ENCODE results near the gene GRIN1.

GRIN1 gene

DNA sequence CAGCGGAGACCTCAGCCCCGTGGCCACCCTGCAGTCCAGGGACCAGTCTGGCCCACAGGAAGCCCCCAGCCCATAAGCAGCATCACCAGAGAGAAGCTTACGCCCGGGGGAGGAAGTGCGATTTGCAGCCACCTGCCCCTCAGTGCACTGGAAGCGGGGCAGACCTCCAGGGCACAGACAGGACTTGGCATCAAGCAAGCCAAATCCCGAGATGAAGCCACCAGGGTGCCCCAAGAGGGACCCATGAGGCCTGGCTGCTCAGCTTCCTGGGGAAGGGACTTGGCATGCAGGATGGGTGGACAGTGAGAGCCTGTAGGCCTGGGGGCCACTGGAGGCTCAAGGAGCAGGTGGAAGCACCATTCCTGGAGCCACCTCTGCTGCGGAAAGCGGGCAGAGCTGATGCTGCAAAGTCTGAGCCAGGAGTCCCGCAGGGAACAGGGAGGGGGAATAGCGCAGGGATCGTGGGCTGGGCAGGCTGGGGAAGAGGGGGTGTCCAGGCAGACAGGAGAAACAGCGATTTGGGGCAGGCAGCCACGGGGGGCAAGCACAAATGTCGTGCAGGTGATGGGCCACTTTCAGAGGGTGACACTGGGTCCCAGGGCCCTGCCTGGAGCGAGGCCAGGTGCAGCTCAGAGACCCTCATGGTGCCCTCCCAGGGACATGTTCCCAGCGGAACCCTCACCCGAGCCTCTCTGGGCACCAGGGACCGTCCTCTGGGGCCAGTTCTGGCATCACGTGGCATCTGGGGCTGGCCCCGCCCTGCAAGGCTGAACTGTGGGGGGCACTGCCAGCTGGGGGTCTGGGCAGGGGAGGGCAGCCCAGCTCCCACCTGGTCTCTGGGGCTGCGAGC lies 27.7 kb downstream of the GRIN1 start:
- DNase-seq, result no peak

DNA sequence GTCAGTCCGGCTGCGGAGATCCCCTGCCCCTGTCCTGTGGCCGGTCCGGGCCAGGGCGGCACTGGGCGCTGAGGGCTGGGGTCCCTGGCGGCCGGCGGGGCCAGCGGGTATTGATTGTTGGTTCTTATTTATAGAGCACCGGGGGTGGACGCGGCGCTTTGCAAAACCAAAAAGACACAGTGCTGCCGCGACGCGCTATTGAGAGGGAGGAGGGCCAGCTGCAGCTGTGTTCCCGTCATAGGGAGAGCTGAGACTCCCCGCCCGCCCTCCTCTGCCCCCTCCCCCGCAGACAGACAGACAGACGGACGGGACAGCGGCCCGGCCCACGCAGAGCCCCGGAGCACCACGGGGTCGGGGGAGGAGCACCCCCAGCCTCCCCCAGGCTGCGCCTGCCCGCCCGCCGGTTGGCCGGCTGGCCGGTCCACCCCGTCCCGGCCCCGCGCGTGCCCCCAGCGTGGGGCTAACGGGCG lies 28.4 kb downstream of the GRIN1 start:
- peak; percentile 56 for DNase-seq

DNA sequence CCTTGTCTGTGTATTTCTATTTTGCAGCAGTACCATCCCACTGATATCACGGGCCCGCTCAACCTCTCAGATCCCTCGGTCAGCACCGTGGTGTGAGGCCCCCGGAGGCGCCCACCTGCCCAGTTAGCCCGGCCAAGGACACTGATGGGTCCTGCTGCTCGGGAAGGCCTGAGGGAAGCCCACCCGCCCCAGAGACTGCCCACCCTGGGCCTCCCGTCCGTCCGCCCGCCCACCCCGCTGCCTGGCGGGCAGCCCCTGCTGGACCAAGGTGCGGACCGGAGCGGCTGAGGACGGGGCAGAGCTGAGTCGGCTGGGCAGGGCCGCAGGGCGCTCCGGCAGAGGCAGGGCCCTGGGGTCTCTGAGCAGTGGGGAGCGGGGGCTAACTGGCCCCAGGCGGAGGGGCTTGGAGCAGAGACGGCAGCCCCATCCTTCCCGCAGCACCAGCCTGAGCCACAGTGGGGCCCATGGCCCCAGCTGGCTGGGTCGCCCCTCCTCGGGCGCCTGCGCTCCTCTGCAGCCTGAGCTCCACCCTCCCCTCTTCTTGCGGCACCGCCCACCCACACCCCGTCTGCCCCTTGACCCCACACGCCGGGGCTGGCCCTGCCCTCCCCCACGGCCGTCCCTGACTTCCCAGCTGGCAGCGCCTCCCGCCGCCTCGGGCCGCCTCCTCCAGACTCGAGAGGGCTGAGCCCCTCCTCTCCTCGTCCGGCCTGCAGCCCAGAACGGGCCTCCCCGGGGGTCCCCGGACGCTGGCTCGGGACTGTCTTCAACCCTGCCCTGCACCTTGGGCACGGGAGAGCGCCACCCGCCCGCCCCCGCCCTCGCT lies 29.0 kb downstream of the GRIN1 start:
- peak; percentile 74 for DNase-seq

DNA sequence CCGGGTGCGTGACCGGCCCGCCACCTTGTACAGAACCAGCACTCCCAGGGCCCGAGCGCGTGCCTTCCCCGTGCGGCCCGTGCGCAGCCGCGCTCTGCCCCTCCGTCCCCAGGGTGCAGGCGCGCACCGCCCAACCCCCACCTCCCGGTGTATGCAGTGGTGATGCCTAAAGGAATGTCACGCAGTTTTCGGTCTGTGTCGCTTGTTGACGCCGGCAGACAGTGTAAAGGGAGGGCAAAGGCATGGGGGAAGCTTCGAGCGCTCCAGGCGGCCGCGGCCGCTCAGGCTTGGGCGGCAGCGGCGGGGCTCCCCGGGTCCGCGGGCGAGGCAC lies 29.6 kb downstream of the GRIN1 start:
- DNase-seq, result peak; percentile 74

DNA sequence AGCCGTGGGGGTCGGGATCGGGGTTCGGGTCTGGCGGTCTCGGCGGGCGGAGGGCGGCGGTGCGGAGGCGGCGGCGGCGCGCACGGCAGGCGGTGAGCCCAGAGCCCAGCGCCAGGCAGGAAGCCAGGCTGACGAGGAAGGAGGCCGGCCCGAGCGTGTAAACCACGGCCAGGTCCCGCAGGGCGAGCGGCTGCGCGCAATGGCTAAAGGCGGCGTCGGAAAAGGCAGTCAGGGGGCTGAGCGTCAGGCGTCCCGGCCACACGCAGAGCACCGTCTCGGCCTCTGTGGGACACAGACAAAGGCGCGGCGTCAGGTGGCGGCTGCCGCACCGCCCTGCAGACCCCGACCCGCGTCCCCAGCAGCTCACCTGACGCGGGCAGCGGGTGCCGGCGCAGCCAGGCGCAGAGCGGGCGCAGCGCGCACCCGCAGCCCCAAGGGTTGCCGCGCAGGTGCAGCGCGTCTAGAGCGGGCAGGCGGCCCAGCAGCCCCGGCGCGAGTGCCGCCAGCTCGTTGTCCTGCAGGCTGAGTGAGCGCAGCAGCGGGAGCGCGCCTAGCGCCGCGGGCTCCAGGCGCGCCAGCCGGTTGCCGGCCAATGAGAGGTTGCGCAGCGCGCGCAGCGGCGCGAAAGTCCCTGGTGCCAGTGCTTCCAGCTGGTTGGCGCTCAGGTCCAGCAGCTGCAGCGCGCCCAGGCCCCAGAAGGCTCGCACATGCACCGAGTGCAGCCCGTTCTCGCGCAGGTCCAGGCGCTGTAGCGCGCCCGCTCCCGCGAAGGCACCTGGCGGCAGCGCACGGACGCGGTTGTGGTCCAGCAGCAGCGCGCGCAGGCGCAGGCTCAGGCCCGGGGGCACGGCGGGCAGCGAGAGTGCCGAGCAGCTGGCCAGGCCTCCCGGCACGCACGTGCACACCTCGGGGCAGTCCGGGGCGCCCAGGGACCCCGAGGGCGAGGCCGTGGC lies 30.2 kb downstream of the GRIN1 start:
- peak; percentile 96 for DNase-seq

DNA sequence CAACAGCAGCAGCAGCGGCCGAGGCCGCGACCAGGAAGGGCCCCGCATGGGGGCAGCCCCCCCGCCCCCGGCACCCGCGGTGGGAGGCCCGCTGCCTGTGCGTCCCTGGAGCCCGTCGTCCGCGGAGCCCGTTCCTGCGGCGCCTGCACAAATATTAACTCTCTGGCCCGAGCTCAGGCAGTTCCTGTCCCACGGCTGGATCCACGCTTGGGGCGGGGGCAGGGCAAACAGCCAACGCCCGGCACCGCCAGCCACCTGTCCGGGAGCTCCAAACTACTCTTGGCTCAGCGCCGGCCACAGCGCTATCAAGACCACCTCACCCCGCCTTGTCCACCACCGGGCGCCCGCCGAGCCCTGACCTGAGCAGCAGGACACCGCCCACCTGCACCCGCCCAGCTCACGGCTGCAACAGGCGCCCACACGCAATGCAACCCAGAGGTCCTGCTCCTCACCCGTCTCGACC lies 31.0 kb downstream of the GRIN1 start, which contains the start of gene LRRC26:
LRRC26 (minus strand) TSS at position 156 of the 463 bp plus-strand sequence; CDS start at position 48, 108 bp downstream.
- no peak for DNase-seq

DNA sequence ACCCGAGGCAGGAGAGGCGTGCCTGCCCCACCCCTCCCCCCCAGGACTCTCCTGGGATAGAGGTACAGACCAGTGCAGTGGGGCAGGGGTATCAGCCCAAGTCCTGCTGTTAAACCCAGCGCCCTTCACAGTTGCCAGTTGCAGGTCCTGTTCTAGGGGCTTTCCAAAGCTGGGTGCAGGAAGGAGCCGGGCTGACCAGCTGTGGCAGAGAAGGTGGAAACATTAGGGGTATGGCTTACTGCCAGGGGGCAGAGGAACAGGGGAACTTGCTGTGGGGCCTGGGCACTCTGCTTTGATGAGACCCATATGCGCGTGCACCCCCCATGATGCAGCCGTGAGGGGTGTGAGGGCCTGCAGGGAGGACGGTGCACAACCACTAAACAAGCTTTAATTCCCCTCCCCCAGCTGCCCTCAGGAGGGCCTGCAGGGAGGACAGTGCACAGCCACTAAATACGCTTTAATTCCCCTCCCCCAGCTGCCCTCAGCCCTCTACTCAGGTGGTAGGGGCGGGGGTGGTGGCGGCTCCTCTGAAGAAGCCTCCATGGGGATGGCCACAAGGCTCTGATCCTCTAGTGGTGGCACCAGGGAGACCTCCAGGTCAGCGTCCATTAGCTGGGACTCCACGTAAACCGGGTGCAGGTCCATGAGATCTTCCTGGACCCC lies 31.7 kb downstream of the GRIN1 start:
- no peak for DNase-seq

DNA sequence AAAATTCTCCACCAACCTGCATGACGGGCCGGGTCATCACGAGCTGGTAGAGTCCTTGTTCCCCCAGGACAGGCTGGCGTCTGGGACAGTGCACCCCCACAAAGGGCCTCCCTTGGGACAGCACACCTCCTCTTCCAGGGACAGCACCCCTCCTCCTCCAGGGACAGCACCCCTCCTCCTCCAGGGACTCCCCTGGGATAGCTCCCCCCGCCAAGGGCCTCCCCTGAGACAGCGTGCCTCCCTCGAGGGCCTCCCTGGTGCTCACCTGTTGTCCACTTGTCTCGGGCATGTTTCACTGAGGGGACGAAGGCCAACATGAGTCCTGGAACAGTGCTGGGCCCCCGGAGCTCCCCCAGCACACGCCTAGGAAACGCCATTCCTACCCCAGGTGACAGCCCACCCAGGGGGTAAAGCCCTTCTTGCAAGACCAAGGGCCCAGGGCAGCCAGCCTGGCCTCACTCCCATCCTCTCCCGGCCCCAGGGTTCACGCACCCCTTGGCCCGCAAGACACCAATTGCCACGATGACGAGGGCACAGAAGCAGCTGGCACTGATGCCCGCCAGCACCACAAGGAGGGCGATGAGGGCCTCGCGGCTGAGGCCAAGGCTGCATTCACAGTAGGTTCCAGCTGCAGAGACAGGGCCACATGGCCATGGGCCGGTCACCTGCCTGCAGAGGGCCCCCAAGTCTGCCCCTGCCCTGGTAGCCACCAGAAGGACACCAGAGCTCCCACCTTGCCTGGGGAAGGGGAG lies 32.4 kb downstream of the GRIN1 start:
- DNase-seq, result no peak

DNA sequence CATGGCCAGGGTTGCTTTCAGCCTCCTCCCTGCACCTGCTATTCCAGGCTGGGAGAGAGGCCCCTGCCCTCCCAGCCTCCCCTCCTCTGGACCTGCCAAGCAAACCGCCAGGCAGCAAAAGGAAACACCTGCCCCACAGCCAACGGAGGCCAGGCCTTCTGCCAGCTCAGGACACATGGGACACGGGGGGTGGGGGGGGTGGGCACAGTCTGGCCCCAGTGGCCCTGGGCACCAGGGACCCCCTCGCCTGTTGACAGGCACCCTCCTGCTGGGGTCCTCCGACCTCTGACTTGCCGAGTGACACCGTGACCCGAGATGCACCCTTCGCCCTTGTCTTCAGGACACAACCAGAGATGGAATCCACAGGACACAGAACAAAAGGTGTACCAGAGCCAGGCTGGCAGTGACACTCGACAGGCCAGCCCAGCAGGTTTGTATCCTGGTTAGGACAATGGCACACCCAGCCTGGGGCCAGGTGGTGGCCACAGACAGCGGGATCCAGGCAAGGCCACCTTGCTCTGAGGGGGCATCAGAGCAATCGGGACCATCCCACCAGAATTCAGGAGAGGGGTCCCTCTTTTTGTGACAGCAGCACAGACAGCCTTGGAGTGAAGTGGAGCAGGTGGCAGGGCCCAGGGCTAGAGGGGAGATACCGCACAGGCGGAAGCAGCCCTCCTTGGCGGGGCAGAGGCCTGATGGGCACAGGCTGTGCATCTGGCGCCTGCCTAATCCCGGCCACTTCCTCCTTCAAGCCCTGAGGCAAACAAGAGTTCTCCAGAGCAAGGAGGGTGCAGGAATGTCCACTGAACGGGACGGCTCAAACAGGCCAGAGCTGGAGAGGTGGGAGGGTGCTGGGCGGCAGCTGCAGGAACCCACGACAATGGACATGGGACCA lies 34.2 kb downstream of the GRIN1 start:
- no peak for DNase-seq

DNA sequence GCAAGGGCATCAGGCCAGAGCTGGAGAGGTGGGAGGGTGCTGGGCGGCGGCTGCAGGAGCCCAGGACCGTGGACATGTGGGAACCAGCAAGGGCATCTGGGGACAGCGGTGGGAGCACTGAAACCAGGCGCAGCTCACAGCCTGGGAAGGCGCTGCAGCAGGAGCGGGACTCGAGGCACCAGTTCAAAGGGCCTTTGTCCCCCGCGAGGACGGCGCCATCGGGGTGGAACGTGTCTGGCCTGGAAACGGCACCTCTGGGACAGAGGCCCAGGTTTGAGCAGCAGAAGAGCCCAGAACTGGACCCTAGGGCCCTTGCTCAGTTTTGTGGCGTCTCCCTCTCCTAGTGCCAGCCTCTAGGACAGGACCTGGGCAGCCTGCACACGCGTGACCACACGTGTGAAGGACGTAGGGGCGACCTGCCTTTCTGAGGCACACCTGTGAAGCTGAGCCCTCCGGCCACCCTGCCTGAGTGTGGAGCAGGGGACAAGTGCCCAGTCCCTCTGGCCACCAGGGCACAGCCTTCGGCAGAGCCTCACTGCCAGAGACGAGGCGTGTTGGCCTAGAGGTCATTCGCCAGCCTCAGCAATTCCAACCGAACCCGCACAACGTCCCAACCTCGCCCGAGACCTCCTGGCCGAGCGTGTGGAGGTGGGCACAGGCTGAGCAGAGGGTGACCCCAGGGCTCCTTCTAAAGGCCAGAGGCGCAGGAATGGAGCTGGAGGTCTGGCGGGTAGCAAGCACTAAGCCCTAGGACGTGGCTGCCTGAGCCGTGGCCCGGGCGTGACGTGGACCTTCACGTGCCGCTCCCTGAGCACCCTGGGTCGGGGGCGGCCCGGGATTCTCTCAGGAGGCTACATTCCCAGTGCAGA lies 35.1 kb downstream of the GRIN1 start:
- no peak for DNase-seq

DNA sequence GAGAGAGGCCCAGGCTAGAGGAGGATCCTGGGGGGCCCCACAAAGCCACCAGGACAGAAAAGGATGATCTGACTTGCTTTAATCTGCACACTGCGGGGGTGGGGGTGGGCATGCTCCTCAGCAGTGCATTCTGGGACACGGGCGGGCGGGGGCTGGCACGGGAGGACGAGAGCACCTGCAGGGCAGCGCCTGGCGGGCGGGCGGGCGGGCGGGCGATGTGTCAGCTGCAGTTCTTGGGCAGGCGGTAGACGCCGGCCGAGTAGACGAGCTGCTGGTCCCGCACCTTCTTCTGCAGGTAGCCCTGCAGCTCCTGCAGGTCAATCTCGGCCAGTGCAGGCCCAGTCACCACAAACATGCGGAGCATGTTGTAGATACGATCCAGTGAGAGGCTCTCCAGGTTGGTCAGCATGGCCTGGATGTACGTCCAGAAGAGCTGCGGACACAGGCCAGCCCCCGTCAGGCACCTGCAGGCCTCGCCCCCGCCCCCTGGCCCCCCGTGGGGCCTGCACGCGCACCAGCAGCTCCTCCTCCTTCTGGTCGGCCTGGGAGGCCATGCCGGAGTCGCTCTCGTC lies 35.9 kb downstream of the GRIN1 start:
- DNase-seq, result peak; percentile 76

DNA sequence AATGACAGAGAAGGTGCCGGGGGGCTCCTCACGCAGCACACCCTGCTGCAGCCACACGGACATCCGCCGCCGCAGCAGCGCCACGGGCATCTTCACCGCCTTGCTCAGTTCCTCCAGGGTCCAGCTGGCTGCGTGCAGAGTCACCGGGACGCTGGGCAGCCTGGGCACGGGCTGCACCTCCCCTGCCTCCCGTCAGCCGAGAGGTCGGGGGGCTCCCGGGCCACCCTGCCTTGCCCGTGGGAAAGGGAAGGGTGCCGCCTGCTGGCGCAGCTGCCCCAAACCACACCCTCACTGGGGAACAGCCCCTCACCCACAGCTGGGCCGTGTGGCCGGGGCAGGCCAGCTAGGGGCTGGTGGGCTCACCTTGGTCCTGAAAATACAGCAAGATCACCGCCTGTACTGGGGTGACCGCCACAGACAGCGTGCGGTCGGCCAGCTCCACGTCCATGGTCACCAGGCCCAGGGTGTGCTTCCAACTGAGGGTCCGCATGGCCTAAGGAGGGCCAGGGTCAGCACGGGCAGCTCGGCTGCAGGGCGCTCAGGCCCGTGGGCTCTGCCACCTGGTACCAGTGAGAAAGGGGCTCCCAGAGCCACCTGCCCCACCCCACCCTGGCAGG lies 36.5 kb downstream of the GRIN1 start:
- DNase-seq, result no peak

DNA sequence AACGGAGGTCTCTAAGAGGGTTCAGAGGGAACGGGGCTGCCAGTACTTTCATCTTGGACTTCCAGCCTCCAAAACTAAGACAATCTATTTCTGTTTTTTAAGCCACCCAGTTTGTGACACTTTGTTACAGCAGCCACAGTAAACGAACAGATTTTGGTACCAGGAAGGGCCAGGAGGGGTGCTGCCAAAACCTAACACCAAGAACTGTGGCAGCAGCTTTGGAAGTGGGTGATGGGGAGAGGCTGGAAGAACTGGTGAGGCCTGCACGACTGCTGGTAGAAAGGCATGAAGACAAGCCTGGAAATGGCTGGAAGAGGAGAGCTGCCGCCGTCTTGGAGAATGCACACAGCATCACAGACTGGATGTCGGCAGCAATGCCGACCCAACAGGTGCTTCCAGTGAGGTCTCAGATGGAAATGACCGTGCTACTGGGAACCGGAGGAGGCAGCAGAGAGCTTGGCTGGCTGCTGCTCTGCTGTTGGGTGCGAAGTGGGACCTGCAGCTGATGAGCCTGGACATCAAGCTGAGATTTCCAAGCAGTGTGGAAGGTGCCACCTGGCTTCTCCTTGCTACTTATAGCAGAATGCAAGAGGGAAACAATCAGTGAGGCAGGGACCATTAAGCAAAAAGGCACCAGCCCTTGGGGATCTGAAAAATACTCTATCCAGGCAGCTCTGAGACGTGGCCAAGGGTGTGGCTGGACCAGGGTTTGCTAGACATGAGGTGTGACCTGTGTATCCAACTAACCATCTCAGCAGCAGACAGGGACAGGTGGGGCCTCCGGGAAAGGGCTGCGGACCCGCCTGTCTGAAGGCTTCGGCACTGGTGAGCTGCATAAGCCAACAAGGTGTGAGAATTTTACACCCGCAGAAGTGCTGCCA lies 37.6 kb downstream of the GRIN1 start:
- peak; percentile 75 for DNase-seq

DNA sequence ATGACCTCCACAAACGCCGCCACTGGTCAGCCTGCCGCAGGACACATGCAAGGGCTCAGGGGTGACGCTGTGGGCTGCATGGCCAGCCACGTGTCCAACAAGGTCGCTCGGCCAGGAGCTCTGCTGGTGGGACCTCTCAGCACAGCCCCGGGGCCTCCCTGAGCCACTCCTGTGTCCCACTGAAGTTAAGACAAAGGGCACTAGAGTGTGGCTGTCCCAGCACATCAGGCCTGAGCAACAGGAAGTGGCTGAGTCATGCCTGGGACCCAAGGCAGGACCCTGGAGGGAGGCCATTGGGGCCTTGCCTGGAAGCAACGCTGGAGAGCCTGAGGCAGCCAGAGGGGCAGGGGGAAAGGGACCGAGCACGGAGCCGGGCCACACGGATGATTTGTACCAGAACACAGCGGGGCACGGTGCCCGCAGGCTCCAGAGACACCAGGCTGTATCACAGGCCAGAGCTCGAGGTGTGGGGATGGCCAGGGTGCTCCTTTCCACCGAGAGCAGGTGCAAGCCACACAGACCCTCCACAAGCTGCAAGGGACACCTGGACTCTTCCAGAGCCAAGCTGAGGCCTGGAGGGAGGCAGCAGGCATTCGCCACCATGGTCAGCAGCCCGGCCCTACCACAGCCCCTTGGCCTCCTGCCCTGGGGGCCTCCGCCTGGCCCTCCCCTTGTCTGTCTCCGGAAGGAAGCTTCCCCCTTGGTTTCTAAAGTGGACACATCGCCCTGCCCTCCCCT lies 39.4 kb downstream of the GRIN1 start:
- DNase-seq, result no peak

DNA sequence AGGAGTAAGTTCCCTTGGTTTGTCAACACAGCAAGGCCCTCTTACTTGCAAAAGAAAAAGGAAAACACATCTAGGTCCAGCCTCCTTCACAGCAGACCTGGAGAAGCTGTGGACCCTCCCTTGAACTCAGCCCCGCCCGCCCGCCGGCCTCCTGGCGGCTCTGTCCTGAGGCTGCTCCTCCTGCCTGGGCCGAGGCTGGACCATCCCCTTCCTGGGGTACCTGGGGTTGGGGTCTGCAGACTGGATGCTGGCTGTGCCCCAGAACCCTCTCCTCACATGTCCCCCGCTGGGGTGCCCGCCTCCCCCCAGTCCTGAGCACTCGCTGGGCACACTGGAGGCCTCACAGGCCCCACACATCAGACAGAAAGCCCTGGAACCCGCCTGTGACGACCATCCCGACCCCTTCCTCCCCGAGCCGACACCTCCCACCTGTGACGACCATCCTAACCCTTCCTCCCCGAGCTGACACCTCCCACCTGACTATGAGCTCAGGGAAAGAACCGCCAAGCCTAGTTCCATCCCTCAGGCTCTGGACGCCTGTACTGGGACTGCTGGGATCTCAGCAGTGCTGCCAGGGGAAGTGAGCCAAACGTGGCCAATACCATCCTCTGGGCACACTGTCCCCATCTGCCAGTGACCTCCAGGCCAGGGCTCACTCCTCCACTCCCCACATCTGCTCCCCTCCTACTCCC lies 40.1 kb downstream of the GRIN1 start:
- no peak for DNase-seq

DNA sequence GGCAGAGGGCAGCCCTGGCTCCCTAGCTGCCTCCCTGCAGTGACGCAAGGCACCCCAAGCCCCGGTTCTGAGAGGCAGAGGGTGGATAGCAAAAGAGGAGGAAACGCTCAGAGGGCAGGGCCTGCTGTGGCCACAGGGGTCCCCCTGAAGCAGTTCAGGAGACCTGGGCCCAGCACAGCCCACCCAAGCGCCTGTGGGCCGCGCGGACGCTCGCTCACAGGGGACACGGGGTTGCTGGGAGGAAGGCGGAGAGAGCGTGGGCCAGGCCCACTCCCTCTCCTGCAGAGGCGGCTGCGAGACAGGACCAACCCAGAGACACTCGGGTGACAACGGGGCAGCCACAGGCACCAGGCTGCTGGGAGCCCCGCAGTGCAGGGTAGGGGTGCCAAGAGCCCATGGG lies 40.8 kb downstream of the GRIN1 start:
- no peak for DNase-seq

Measured in NCI-H69 (cell line).